Measurements from ENCODE around the gene COLEC12.

DNA sequence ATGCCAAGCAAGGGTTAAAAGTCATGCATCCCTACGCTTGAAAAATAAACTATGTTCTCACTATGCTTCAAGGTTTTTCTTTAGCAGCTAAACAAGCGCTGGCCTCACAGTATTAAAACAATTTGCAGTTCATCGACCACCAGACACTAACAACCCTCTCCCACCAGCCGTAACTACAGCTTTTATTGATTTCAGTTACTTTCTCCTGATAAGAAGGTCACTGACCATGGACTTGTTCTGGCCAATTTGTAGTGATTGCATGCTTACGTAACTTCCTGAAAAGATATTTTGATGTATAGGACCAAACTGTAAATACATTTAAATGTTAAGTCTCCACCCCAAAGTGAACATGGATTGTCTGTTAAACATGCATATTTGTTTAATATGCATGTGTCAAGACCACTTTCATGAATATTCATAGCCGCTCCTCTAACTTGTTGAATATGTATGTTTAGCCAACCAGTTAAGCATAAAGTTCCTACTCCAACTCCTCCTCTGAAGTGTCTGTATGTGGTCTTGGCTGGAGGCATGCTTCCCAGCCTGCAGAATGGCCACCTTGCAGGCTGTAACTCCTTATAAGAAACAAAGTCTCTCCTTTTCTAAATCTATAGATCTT, 230.9 kb downstream of the COLEC12 start:
- no peak for TF ChIP-seq POLR2A (IDR thresholded peaks at IDR 0.05; ENCODE audit: low read length)
- no peak for TF ChIP-seq GATA1 (IDR thresholded peaks at IDR 0.05; ENCODE audit: low read depth, low read length)
